GM12872 (cell line): ENCODE results near the gene KRT5.

Experiments
- CTCF ChIP-seq: IDR thresholded peaks from 3 replicates; pipeline ENCODE4 v1.5.1; 2011; ENCODE audit warnings: low read depth, mild to moderate bottlenecking, low read length, moderate library complexity; ENCODE audit not compliant: insufficient read depth

Gene KRT5

GRCh38 chr12:52542785-52543318 lies 22.7 kb upstream of the KRT5 start:
- no peak for TF ChIP-seq CTCF

GRCh38 chr12:52542157-52542556 lies 22.0 kb upstream of the KRT5 start:
- no peak for TF ChIP-seq CTCF

- no peak for TF ChIP-seq CTCF
These were observed 21.5 kb upstream of the KRT5 start for GRCh38 chr12:52541709-52542108.

- no peak for TF ChIP-seq CTCF
These were observed 20.3 kb upstream of the KRT5 start for GRCh38 chr12:52540531-52540930.

GRCh38 chr12:52539821-52540173 lies 19.6 kb upstream of the KRT5 start:
- no peak for TF ChIP-seq CTCF

- TF ChIP-seq CTCF, result no peak
These were observed 19.1 kb upstream of the KRT5 start for GRCh38 chr12:52539083-52539820.

- TF ChIP-seq CTCF, result no peak
These were observed 16.9 kb upstream of the KRT5 start for GRCh38 chr12:52537101-52537500.

- no peak for TF ChIP-seq CTCF
These were observed 15.4 kb upstream of the KRT5 start for GRCh38 chr12:52535574-52535973.
